Measurements from ENCODE around the gene R3HDML. TPM values are rescaled to one million over a fixed set of nuclear protein-coding genes. Genes with fewer than 3 reads are reported as not detected.
A peak's percentile ranks its signal among the peaks of the same experiment; 100 is the strongest.

R3HDML gene
- total and polyA plus RNA-seq, 2 of the 13 experiments (the other 11 are each of a cell fraction or from before 2014, with no cell fraction given) = not detected

GRCh38 chr20:44396369-44397130 is 59.7 kb downstream of the R3HDML start (continued):
- TF ChIP-seq SRSF4 (IDR thresholded peaks at IDR 0.05; ENCODE audit: low read depth, low read length, poor library complexity, severe bottlenecking) (no peak), ELF4 (CRISPR knock-in tag; IDR thresholded peaks at IDR 0.05; ENCODE audit: borderline replicate concordance) (no peak), THAP9 (CRISPR knock-in tag; IDR thresholded peaks at IDR 0.05; ENCODE audit: borderline replicate concordance) (0 out of 2 replicates have a peak, but pooled peaks have one; percentile 12), CBFB (CRISPR knock-in tag; IDR thresholded peaks at IDR 0.05) (no peak), ZNF275 (CRISPR knock-in tag; IDR thresholded peaks at IDR 0.05; ENCODE audit: borderline replicate concordance) (no peak; the same call in 1 of the 2 replicates), PRPF4 (IDR thresholded peaks at IDR 0.05; ENCODE audit: low read depth, low read length, poor library complexity, severe bottlenecking) (no peak), JUND (CRISPR knock-in tag; IDR thresholded peaks at IDR 0.05) (no peak), ARID3A (IDR thresholded peaks at IDR 0.05; ENCODE audit: low read depth, low read length) (0 out of 2 replicates have a peak, but pooled peaks have one; percentile 13), KLF15 (CRISPR knock-in tag; IDR thresholded peaks at IDR 0.05; ENCODE audit: borderline replicate concordance) (no peak), SALL1 (CRISPR knock-in tag; IDR thresholded peaks at IDR 0.05) (no peak), TEF (CRISPR knock-in tag; IDR thresholded peaks at IDR 0.05) (no peak), ZFX (CRISPR knock-in tag; IDR thresholded peaks at IDR 0.05; ENCODE audit: low read depth) (no peak), AKAP8 (CRISPR knock-in tag; IDR thresholded peaks at IDR 0.05) (0 out of 2 replicates have a peak, but pooled peaks have one; percentile 35), REST (IDR thresholded peaks at IDR 0.05; ENCODE audit: borderline replicate concordance in 1 of 2, low read depth in 1 of 2, low read length in 2 of 2) (peak; percentile 63 to 93), ZNF674 (CRISPR knock-in tag; IDR thresholded peaks at IDR 0.05; ENCODE audit: low read depth) (0 out of 2 replicates have a peak, but pooled peaks have one; percentile 34), EEA1 (CRISPR knock-in tag; IDR thresholded peaks at IDR 0.05; ENCODE audit: borderline replicate concordance) (0 out of 2 replicates have a peak, but pooled peaks have one; percentile 56), NFKBIZ (CRISPR knock-in tag; IDR thresholded peaks at IDR 0.05) (no peak)

All from HepG2 (cell line).